Hematopoietic multipotent progenitor cell (in vitro differentiated cells): ENCODE measurements around the gene GSAP. TPM values are rescaled to one million over a fixed set of nuclear protein-coding genes. Genes with fewer than 3 reads are reported as not detected.
"Not testable (repeated sequence)": the region's sequence is repeated elsewhere in the genome, so short reads cannot be mapped to it uniquely, and the experiment has no call there.

Source experiments
- DNase-seq, 3 donors: peaks; one replicate each; pipeline ENCODE4 v3.0.0-alpha.2; 2011 to 2015; ENCODE audit warnings: low read depth in 2 of 3, low spot score in 2 of 3
- total RNA-seq: library from RNA; depleted of rRNA; stranded (reverse); fragments of >200 nt; gene quantifications from one replicate; pipeline ENCODE4 v1.2.3, GENCODE V29; 2012

Gene GSAP
- total RNA-seq, 1 donor = 17.2 TPM

GRCh38 chr7:77367976-77368375 is 48.2 kb downstream of the GSAP start:
- no peak for DNase-seq

GRCh38 chr7:77362905-77363304 is 53.2 kb downstream of the GSAP start:
- peak in 1 of 3 donors; percentile 6 for DNase-seq

GRCh38 chr7:77360969-77361368 is 55.2 kb downstream of the GSAP start:
- DNase-seq = no peak

GRCh38 chr7:77360104-77360503 is 56.0 kb downstream of the GSAP start:
- DNase-seq = no peak

- DNase-seq = no peak
These were observed 56.5 kb downstream of the GSAP start for GRCh38 chr7:77359599-77359998.

- no peak for DNase-seq
These were observed 61.2 kb downstream of the GSAP start for GRCh38 chr7:77354914-77355313.

- peak in 1 of 3 donors; percentile 30 for DNase-seq
These were observed 61.7 kb downstream of the GSAP start for GRCh38 chr7:77354484-77354883.

- DNase-seq = no peak
These were observed 62.2 kb downstream of the GSAP start for GRCh38 chr7:77353911-77354310.

- no peak for DNase-seq
These were observed 62.8 kb downstream of the GSAP start for GRCh38 chr7:77353407-77353721.

- peak in 1 of 3 donors; percentile 58 for DNase-seq
These were observed 63.3 kb downstream of the GSAP start for GRCh38 chr7:77352665-77353406.

GRCh38 chr7:77351539-77352004 is 64.6 kb downstream of the GSAP start:
- peak; percentile 38 to 77 (median 61) for DNase-seq

GRCh38 chr7:77349141-77349540 is 67.0 kb downstream of the GSAP start:
- no peak for DNase-seq

GRCh38 chr7:77348371-77348813 is 67.8 kb downstream of the GSAP start:
- DNase-seq = no peak

- no peak for DNase-seq
These were observed 69.7 kb downstream of the GSAP start for GRCh38 chr7:77346441-77346840.

GRCh38 chr7:77345426-77345825 is 70.7 kb downstream of the GSAP start:
- not testable (repeated sequence) for DNase-seq

- no peak for DNase-seq
These were observed 76.4 kb downstream of the GSAP start for GRCh38 chr7:77339726-77340125.

- no peak for DNase-seq
These were observed 77.1 kb downstream of the GSAP start for GRCh38 chr7:77338883-77339629.

GRCh38 chr7:77338260-77338659 is 77.9 kb downstream of the GSAP start:
- DNase-seq = no peak

GRCh38 chr7:77337456-77337990 is 78.6 kb downstream of the GSAP start:
- no peak for DNase-seq

- DNase-seq = no peak
These were observed 80.6 kb downstream of the GSAP start for GRCh38 chr7:77335581-77335980.

- DNase-seq = not testable (repeated sequence)
These were observed 82.1 kb downstream of the GSAP start for GRCh38 chr7:77334039-77334438.
